Measurements from ENCODE around the gene RCOR1.

GRCh38 chr14:102759456-102760187 lies 167.2 kb downstream of the RCOR1 start:
- peak in 2 of 3 experiments; percentile 4 to 32; a peak in 2 of 4 replicates for TF ChIP-seq CTCF (IDR thresholded peaks at IDR 0.05; ENCODE audit: control extremely low read depth in 1 of 3, insufficient read depth in 1 of 3, low read depth in 1 of 3, low read length in 3 of 3)
- no peak for TF ChIP-seq E2F6 (IDR thresholded peaks at IDR 0.05)
- TF ChIP-seq EGR1 (IDR thresholded peaks at IDR 0.05; ENCODE audit: borderline replicate concordance, low read depth, low read length), result no peak
- no peak for TF ChIP-seq USF2 (IDR thresholded peaks at IDR 0.05; ENCODE audit: low read length)
- no peak for TF ChIP-seq POLR2AphosphoS5 (IDR thresholded peaks at IDR 0.05; ENCODE audit: low read depth, low read length)
- TF ChIP-seq CHD7 (IDR thresholded peaks at IDR 0.05; ENCODE audit: insufficient replicate concordance, low read length), result no peak
- TF ChIP-seq TCF12 (IDR thresholded peaks at IDR 0.05; ENCODE audit: low read depth, low read length), result no peak
- TF ChIP-seq CREB1 (IDR thresholded peaks at IDR 0.05), result no peak
- TF ChIP-seq MAX (IDR thresholded peaks at IDR 0.05), result no peak
- TF ChIP-seq MAFK (IDR thresholded peaks at IDR 0.05; ENCODE audit: low read depth, low read length), result no peak
- TF ChIP-seq EZH2 (IDR thresholded peaks at IDR 0.05; ENCODE audit: low read depth, low read length, severe bottlenecking), result no peak
